NCI-H82 treated with DMSO at 0.1 percent for 48 hours (cell line): ENCODE data around the gene KEL.

Source experiments
- DNase-seq: peaks from one replicate; lab custom pipeline; 2025; ENCODE audit not compliant: unreplicated experiment; lab: John Stamatoyannopoulos, UW

Gene KEL

GRCh38 chr7:142961595-142961972, 579 bp downstream of the KEL start:
- no peak for DNase-seq

- DNase-seq: no peak
These were observed 1.1 kb downstream of the KEL start for GRCh38 chr7:142960955-142961512.

GRCh38 chr7:142959202-142959601, 3.0 kb downstream of the KEL start:
- DNase-seq: no peak

DNA sequence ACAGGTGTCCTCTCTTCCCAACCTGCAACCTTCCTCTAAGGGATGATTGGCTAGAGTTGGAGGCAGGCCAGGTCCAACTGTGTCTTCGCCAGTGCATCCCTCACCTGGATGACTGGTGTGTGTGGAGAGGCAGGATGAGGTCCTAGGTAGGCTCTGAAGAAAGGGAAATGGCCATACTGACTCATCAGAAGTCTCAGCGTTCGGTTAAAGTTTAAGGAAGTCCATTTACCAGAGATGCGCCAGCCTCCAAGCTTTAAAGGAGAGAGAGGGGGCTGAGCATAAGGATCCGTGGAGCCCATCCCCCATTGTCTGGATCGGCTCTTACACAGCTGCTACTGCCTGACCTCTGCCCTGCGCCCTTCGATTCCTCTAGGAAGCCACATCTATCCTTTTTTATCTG, 4.4 kb downstream of the KEL start:
- no peak for DNase-seq

GRCh38 chr7:142956951-142957623, 5.1 kb downstream of the KEL start:
- DNase-seq: no peak

DNA sequence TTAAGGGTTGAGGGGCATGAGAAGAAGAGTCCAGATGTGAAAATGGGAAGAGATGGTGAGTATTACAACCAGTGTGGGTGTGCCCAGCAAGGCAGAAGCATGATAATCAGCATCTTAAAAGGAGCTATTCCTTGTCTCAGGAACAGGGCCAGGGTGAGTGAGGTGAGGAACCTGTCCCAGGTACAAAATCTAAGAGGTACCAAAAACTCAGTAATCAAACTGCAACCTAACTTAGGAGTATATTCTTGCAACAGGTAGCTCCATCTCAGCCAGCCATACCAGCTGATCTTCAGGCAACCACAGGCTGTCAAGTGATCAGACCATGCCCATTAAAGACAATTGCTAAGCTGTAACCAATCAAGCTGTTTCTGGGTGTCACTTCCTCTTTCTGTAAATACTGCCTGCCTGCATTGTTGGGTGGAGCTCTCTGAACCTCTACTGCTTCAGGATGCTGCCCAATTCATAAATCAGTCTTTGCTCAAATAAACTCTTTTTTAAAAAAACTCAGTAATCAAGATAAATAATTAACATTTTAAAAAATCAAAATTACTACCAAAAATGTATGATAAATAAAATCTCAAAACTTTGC, 7.4 kb downstream of the KEL start:
- no peak for DNase-seq

DNA sequence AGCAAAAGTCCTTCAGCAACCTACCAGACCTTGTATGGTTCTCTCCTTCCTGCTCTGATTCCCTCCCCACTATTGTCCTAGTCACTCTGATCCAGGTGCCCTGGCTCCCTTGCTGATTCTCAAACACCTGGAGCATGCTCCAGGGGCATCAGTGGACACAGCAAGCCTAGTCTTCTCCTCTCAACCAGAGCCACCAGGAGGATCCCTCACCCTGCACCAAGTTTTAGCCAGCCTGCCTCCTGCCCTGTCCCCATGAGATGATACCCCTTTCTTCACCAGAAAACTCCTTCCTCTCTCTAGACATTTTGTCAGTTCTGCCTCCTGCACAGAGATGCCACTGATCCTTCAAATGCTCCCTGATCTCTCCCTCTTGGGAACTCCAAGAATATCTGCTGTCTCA, 11.9 kb downstream of the KEL start:
- no peak for DNase-seq

DNA sequence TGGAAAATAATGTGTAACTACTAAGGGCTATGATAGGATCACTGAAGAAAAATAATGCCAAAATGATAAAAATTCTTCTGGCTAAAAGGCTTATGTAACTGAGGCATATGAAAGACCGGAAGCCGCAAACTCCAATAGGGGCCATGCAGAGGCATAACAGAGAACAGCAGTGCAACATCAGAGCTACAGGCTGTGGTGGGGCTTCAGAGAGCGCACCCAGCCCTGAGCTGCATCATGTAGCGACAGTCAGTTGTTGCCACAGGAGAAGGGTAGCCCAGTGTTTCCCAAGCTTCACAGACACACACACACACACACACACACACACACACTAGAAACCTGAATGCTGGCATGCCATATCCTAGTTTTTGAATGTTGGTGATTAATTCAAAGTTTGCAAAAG, 13.6 kb downstream of the KEL start:
- DNase-seq: no peak

DNA sequence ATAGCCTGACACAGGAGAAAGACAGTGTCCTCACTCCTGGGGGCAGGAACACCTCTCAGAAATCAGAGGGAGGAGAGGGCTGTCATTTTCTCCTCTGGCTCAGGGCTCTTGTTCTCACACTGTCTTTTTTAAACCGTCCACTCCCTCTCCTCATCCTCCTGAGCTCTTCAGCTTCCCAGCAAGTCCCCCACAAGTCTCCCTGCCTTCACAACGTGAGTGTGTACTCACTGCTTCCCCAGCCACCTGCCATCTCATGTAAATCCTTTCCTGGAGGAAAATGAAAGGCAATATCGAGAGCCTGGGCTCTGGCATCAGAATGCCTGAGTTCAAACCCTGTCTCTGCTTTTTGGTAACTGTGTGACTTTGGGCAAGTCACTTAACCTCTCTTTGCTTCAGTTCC, 17.2 kb downstream of the KEL start:
- no peak for DNase-seq

DNA sequence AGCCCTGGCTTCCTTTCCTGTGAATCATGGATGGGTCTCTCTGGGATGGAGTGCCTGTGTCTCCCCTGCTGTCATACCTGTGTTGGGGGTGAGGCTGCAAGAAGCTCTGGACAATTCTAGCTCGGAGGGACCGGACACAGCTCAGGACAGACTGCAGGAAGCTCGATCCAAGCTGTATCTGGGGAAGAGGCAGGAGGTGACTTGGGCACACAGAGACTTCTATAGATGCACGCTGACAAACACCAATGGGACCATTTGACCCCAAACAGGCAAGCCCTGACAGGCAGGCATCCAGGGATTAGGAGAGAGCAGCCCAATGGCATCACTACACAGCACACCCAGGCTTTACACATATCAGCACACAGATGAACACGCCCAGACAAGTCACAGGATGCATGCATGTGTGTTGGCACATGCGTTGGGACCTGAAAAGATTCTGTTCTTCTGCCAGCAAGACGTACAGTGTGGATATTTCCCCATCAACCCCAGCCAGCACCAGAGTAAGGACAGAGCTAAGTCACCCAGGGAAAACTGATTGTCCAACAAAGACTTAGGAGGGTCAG, 18.4 kb downstream of the KEL start:
- no peak for DNase-seq

GRCh38 chr7:142942746-142943145, 19.4 kb downstream of the KEL start:
- no peak for DNase-seq

- DNase-seq: no peak
These were observed 20.6 kb downstream of the KEL start for GRCh38 chr7:142941541-142941940.

GRCh38 chr7:142940966-142941535, 21.1 kb downstream of the KEL start:
- DNase-seq: no peak

DNA sequence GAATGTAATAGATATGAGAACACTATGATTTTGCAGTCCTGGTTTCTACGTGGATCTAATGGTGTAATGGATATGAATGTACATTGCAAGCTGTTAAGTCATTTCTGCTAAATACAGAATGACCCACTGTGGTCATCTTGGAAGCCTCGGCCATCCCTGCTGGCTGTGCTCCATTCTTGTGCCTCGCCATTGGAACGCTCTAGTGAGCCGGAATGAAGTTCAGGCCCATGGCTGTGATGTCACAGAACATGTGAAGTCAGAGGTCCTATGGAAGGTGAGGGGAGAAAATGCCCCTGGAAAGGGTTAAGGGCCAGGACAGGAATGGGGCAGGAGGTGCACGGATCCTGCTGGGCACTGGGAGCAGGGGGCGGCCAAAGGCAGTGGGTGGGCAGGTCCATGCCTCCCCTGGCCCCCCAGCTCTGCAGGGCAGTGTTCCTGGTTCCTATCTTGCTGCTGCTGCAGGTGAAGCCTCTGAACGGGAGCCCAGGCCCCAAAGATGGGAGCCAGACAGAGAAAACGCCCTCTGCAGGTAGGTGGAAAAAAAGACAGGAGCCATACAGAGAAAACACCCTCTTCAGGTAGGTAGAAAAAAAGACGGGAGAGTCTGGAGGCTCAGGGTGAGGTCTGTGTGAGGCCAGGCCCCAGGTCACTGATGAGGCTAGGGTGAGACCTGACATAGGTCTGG, 22.8 kb downstream of the KEL start, which contains the start of gene LLCFC1:
LLCFC1 (plus strand) TSS at position 259 of the 685 bp plus-strand sequence; CDS start at position 397, 138 bp downstream.
- DNase-seq: no peak

- DNase-seq: no peak
These were observed 23.6 kb downstream of the KEL start for GRCh38 chr7:142938611-142939010.

DNA sequence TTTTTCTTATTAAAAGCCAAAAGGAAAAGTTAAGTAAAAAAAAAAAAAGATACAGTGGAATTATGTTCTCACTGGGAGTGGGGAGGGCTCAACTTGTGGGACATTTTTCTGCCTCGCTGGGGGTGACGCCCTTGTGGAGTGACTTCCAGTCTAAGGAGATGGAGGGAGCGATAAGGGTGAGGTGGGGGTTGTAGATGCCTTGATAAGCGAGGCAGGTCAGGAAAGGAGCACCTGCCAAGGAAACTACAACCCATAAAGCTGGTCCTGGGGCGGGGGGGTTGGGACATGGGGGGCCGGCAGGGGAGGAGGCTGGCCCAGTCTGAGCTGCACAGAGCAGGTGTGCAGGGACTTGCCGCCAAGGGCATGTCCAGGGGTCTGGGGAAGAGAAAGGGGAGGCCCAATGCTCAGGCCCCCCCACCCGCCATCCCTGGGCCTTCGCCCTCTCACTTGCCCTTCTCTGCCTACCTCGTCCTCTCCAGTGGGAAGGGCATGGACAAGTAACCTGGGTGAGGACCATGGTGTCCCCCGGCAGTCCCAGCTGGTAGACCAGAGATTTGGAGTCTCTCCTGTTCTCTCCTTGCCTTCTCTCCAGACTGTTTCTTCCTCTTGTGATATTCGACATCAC, 26.1 kb downstream of the KEL start:
- DNase-seq: no peak

- DNase-seq: no peak
These were observed 28.1 kb downstream of the KEL start for GRCh38 chr7:142934056-142934455.

GRCh38 chr7:142933624-142934023, 28.5 kb downstream of the KEL start, which contains the start of gene TRPV5:
Gene TRPV5, minus strand, starts transcription at chr7:142933746. Its CDS starts 287 bp downstream, at chr7:142933459.
- no peak for DNase-seq

DNA sequence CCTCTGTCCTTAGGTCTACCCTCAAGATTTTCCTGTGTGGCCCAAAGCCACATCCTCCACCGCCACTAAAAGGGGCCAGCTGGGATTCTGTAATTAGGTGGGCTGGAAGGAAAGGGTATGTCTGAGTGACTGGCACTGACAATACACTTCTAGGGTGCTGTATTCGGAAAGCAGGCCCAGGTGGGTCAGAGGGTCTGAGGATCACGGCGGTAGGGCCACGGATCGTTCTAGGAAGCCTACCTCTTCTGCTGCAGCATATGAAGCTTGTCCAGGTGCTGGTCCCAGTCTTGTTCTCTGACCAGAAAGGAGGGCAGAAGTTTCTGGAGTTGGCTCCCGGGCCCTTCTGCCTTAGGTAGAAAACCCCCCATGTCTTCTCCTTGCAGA, 29.1 kb downstream of the KEL start:
- no peak for DNase-seq

- no peak for DNase-seq
These were observed 29.6 kb downstream of the KEL start for GRCh38 chr7:142932386-142933091.
